HL-60 (cell line): ENCODE results near the gene ZNF582.

Experiments used
- GABPA ChIP-seq: IDR thresholded peaks from 2 replicates; pipeline ENCODE4 v1.6.1; 2012; ENCODE audit warnings: low read depth
- POLR2AphosphoS5 ChIP-seq: IDR thresholded peaks from 2 replicates; pipeline ENCODE4 v1.6.1; 2012; ENCODE audit warnings: low read depth
- SPI1 ChIP-seq: IDR thresholded peaks from 2 replicates; pipeline ENCODE4 v1.6.1; 2012; ENCODE audit warnings: low read depth, mild to moderate bottlenecking, borderline replicate concordance
- TF ChIP-seq, protein P1 (sequence below): IDR thresholded peaks from one replicate; pipeline ENCODE4 v1.5.1; 2011; ENCODE audit warnings: low read length, control low read depth, inconsistent platforms; ENCODE audit not compliant: insufficient read depth

DNA sequence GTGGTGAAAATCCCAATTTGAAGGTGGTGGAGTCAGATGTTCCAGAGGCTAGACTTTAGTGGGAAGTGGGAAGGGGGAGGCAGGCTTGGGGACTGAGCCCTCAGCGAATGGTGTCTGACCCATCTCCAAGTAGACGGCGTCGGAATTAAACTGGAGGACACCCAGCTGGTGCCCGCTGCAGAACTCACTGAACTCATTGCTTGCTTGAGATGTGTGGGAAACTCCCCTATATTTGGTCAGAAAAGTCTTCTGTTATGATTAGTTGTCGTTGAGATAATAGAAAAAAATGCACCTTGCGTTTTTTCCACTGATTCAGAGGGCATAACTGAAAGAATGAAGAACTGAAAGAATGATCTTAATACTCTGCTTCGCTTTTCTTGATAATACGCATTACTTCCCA, 9.9 kb upstream of the ZNF582 start:
- TF ChIP-seq, protein P1, sequence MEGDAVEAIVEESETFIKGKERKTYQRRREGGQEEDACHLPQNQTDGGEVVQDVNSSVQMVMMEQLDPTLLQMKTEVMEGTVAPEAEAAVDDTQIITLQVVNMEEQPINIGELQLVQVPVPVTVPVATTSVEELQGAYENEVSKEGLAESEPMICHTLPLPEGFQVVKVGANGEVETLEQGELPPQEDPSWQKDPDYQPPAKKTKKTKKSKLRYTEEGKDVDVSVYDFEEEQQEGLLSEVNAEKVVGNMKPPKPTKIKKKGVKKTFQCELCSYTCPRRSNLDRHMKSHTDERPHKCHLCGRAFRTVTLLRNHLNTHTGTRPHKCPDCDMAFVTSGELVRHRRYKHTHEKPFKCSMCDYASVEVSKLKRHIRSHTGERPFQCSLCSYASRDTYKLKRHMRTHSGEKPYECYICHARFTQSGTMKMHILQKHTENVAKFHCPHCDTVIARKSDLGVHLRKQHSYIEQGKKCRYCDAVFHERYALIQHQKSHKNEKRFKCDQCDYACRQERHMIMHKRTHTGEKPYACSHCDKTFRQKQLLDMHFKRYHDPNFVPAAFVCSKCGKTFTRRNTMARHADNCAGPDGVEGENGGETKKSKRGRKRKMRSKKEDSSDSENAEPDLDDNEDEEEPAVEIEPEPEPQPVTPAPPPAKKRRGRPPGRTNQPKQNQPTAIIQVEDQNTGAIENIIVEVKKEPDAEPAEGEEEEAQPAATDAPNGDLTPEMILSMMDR, result no peak
- TF ChIP-seq SPI1 (no peak), GABPA (no peak), POLR2AphosphoS5 (no peak)
